GM12878 (cell line): Measurements from ENCODE around the gene KRTAP10-8. TPM values are rescaled to one million over a fixed set of nuclear protein-coding genes. Genes with fewer than 3 reads are reported as not detected.

Source experiments
- ATAC-seq: fragments of 200-7000 bp; cut with Tn5 transposase; 3 replicates; pipeline ENCODE4 v1.9.1; 2020; ENCODE audit warnings: mild to moderate bottlenecking, moderate library complexity
- BruUV-seq: library from RNA; stranded (reverse); fragments of 400-500 nt; replicated peaks from 2 replicates; lab custom pipeline; 2021; lab: Mats Ljungman, UMichigan
- CTCF ChIA-PET: fragments of 300-600 bp; sonication (Branson Sonifier 250); formaldehyde crosslinking; extraction: SDS; loops from one replicate; lab custom pipeline; 2021; ENCODE audit warnings: inconsistent platforms; lab: Yijun Ruan, JAX
- POLR2A ChIA-PET: fragments of 350-600 bp; formaldehyde crosslinking; extraction: SDS; loops from one replicate; lab custom pipeline; 2021; ENCODE audit warnings: inconsistent platforms; lab: Charles Lee
- RAD21 ChIA-PET: fragments of 300-600 bp; sonication (Branson Sonifier 250); formaldehyde crosslinking; loops from one replicate; lab custom pipeline; 2023; ENCODE audit warnings: antibody characterized with exemption; ENCODE audit not compliant: unreplicated experiment; lab: Charles Lee
- SMC1A ChIA-PET: fragments of 300-600 bp; sonication (Branson Sonifier 250); formaldehyde crosslinking; loops from one replicate; lab custom pipeline; 2023; ENCODE audit not compliant: unreplicated experiment, uncharacterized antibody; lab: Charles Lee
- DNase-seq: peaks from one replicate; pipeline ENCODE4 v3.0.0-alpha.2; 2011; ENCODE audit warnings: low read depth, low spot score
- FAIRE-seq: peaks from 3 replicates; lab custom pipeline; 2011; peaks lifted over from hg19 to GRCh38; lab: Jason Lieb, UNC
- H2AFZ ChIP-seq: 2 replicates; pipeline ENCODE4 v1.6.0; 2011; ENCODE audit warnings: low read depth, low read length, control low read depth; ENCODE audit not compliant: control insufficient read depth
- H3K27ac ChIP-seq: 2 replicates; pipeline ENCODE4 v1.5.1; 2011; ENCODE audit warnings: control low read depth; ENCODE audit not compliant: control insufficient read depth, insufficient read depth
- H3K27me3 ChIP-seq, 2 experiments: replicated peaks in 1 of 2; 2 replicates each; pipeline versions ENCODE4 v1.6.0 to v1.6.1; 2011; ENCODE audit warnings: low read length in 1 of 2; ENCODE audit not compliant: control insufficient read depth in 2 of 2, insufficient read depth in 2 of 2
- H3K36me3 ChIP-seq, 2 experiments: 2 replicates each; pipeline ENCODE4 v1.5.1; 2011; ENCODE audit warnings: low read length in 1 of 2; ENCODE audit not compliant: control insufficient read depth in 2 of 2, insufficient read depth in 2 of 2
- H3K4me1 ChIP-seq: 2 replicates; pipeline ENCODE4 v1.6.1; 2011; ENCODE audit warnings: mild to moderate bottlenecking, low read length, moderate library complexity, mixed read lengths; ENCODE audit not compliant: control insufficient read depth, insufficient read depth
- H3K4me2 ChIP-seq: 2 replicates; pipeline ENCODE4 v1.6.0; 2011; ENCODE audit warnings: control low read depth; ENCODE audit not compliant: control insufficient read depth, insufficient read depth
- H3K4me3 ChIP-seq: fragments of 200-600 bp; sonication (generic); 2 replicates; pipeline ENCODE4 v1.5.1; 2016
- H3K79me2 ChIP-seq: 2 replicates; pipeline ENCODE4 v1.6.0; 2011; ENCODE audit warnings: low read length; ENCODE audit not compliant: control insufficient read depth, insufficient read depth
- H3K9ac ChIP-seq: 2 replicates; pipeline ENCODE4 v1.8.0; 2011; ENCODE audit warnings: low read length, control low read depth, mixed read lengths; ENCODE audit not compliant: control insufficient read depth, insufficient read depth
- H3K9me3 ChIP-seq: replicated peaks from 3 replicates; pipeline ENCODE4 v1.5.1; 2011; ENCODE audit warnings: mild to moderate bottlenecking, low read length; ENCODE audit not compliant: control insufficient read depth, insufficient read depth
- H4K20me1 ChIP-seq: 2 replicates; pipeline ENCODE4 v1.6.0; 2011; ENCODE audit not compliant: control insufficient read depth, insufficient read depth
- JUNB ChIP-seq: IDR thresholded peaks from 2 replicates; pipeline ENCODE4 v1.6.1; 2016; ENCODE audit warnings: antibody characterized with exemption, mild to moderate bottlenecking
- MEF2A ChIP-seq: IDR thresholded peaks from 2 replicates; pipeline ENCODE4 v1.6.1; 2011; ENCODE audit warnings: low read depth, mild to moderate bottlenecking, low read length, moderate library complexity; ENCODE audit not compliant: insufficient read depth
- WGBS: methylation state at CpG from one replicate; pipeline ENCODE4 v1.1.6; 2016; ENCODE audit warnings: low lambda C conversion rate; ENCODE audit not compliant: insufficient replicate concordance, insufficient coverage; ENCODE audit errors: missing lambda C conversion rate; 5-methylcytosine and 5-hydroxymethylcytosine counted together
- in situ Hi-C: fragments of 300-500 bp; cut with MboI; formaldehyde crosslinking; loops from 9 replicates; pipeline ENCODE4 v1.14.3; 2018; ENCODE audit warnings: mixed read lengths
- intact Hi-C: fragments of 100-400 bp; cut with micrococcal nuclease; formaldehyde crosslinking; loops from one replicate; pipeline ENCODE4 v1.14.2; 2022; ENCODE audit not compliant: unreplicated experiment
- polyA plus RNA-seq, 11 experiments: library from polyadenylated mRNA; depleted of rRNA in 4 of 11; unstranded in 6 of 11; stranded (reverse) in 5 of 11; fragments of >200 nt; fragmentation: Nextera tagmentation in 4 of 11; fragmentation: Illumina TruSeq in 1 of 11; extraction: Ambion mirVana in 4 of 11; extraction: Trizol in 1 of 11; gene quantifications; 1 replicate in 1 of 11; 2 replicates in 10 of 11; pipeline versions ENCODE4 v1.2.1 to v1.2.3, GENCODE V29; 2011 to 2016; ENCODE audit warnings: inconsistent platforms in 2 of 11, missing spikeins in 2 of 11, low read depth in 1 of 11
- total RNA-seq, 4 experiments: library from RNA; depleted of rRNA in 3 of 4; stranded (reverse); fragments of >200 nt in 3 of 4; fragmentation: Illumina TruSeq in 1 of 4; extraction: Trizol in 1 of 4; gene quantifications; 2 replicates each; pipeline versions ENCODE4 v1.2.1 to v1.2.3, GENCODE V29; 2013 to 2021
- TF ChIP-seq, protein P1 (sequence below): fragments of 450-650 bp; IDR thresholded peaks from 2 replicates; pipeline ENCODE4 v1.6.1; 2016; ENCODE audit warnings: mild to moderate bottlenecking
- TF ChIP-seq, protein P2 (sequence below): IDR thresholded peaks from 2 replicates; pipeline ENCODE4 v1.6.1; 2012; ENCODE audit warnings: mild to moderate bottlenecking, low read depth, low read length

Gene KRTAP10-8
- total and polyA plus RNA-seq, 10 of the 15 experiments (the other 5 are each of a cell fraction or from before 2014, with no cell fraction given): not detected

DNA sequence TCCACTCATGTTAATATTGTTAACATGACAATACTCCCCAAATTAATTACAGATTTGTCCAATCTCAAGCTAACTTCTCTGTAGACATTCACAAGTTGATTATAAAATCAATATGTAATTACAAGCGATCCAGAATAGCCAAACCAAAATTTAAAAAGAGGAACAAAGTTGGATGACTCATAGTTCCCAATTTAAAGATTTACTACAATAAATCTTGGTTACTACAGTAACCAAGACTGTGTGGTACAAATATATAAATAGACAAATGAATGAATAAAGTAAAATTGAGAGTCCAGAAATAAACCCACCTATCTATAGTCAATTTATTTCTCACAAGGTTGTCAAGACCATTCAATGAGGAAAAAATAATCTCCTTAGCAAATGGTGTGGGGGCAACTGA lies 45.5 kb upstream of the KRTAP10-8 start:
- WGBS: 5% methylated on average over 1 of the region's 1 CpG
- no peaks in the 10 kb centered on the region for H3K79me2 ChIP-seq
- no peak for FAIRE-seq
- no peaks in the 10 kb centered on the region for H4K20me1 ChIP-seq
- BruUV-seq: no TSS peak
- H3K36me3 ChIP-seq: no peaks in the 10 kb centered on the region
- no peak overlapping the region for H2AFZ ChIP-seq
- H3K27me3 ChIP-seq: no peaks in the 10 kb centered on the region
- in situ Hi-C loops (no loop called here), intact Hi-C loops (no loop called here)
- ChIA-PET SMC1A (no interaction called here), POLR2A (no interaction called here), CTCF (no interaction called here), RAD21 (no interaction called here)
- no peak overlapping the region for H3K4me2 ChIP-seq
- peak; percentile 38; the same call in 2 of the 3 replicates for ATAC-seq
- H3K4me1 ChIP-seq: no peaks in the 10 kb centered on the region
- no peak overlapping the region for H3K27ac ChIP-seq
- H3K4me3 ChIP-seq: no peak overlapping the region
- no peak overlapping the region for H3K9ac ChIP-seq
- TF ChIP-seq, protein P1, sequence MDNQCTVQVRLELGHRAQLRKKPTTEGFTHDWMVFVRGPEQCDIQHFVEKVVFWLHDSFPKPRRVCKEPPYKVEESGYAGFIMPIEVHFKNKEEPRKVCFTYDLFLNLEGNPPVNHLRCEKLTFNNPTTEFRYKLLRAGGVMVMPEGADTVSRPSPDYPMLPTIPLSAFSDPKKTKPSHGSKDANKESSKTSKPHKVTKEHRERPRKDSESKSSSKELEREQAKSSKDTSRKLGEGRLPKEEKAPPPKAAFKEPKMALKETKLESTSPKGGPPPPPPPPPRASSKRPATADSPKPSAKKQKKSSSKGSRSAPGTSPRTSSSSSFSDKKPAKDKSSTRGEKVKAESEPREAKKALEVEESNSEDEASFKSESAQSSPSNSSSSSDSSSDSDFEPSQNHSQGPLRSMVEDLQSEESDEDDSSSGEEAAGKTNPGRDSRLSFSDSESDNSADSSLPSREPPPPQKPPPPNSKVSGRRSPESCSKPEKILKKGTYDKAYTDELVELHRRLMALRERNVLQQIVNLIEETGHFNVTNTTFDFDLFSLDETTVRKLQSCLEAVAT: no peak
- TF ChIP-seq MEF2A: peak; percentile 50; the same call in 1 of the 2 replicates
- TF ChIP-seq, protein P2, sequence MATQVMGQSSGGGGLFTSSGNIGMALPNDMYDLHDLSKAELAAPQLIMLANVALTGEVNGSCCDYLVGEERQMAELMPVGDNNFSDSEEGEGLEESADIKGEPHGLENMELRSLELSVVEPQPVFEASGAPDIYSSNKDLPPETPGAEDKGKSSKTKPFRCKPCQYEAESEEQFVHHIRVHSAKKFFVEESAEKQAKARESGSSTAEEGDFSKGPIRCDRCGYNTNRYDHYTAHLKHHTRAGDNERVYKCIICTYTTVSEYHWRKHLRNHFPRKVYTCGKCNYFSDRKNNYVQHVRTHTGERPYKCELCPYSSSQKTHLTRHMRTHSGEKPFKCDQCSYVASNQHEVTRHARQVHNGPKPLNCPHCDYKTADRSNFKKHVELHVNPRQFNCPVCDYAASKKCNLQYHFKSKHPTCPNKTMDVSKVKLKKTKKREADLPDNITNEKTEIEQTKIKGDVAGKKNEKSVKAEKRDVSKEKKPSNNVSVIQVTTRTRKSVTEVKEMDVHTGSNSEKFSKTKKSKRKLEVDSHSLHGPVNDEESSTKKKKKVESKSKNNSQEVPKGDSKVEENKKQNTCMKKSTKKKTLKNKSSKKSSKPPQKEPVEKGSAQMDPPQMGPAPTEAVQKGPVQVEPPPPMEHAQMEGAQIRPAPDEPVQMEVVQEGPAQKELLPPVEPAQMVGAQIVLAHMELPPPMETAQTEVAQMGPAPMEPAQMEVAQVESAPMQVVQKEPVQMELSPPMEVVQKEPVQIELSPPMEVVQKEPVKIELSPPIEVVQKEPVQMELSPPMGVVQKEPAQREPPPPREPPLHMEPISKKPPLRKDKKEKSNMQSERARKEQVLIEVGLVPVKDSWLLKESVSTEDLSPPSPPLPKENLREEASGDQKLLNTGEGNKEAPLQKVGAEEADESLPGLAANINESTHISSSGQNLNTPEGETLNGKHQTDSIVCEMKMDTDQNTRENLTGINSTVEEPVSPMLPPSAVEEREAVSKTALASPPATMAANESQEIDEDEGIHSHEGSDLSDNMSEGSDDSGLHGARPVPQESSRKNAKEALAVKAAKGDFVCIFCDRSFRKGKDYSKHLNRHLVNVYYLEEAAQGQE: no peak
- TF ChIP-seq JUNB: peak; percentile 48
- H3K9me3 ChIP-seq: no peaks in the 10 kb centered on the region; the same call in 1 of the 3 replicates
- DNase-seq: no peak
